H9 (cell line): Measurements from ENCODE around the gene ZNF318. TPM values are rescaled to one million over a fixed set of nuclear protein-coding genes. Genes with fewer than 3 reads are reported as not detected.

Experiments
- DNase-seq: peaks from one replicate; pipeline ENCODE4 v3.0.0-alpha.2; 2017
- H2AFZ ChIP-seq: one replicate; pipeline ENCODE4 v1.6.1; 2013; ENCODE audit warnings: mild to moderate bottlenecking, low read length, control low read depth, moderate library complexity
- H2AK5ac ChIP-seq: 2 replicates; pipeline ENCODE4 v1.6.1; 2013; ENCODE audit warnings: low read length, control low read depth, mixed read lengths; ENCODE audit not compliant: insufficient read length
- H2BK120ac ChIP-seq: one replicate; pipeline ENCODE4 v1.6.1; 2013; ENCODE audit warnings: low read depth, mild to moderate bottlenecking, low read length, control low read depth, inconsistent platforms; ENCODE audit not compliant: poor library complexity, severe bottlenecking
- H2BK12ac ChIP-seq: 2 replicates; pipeline ENCODE4 v1.6.1; 2013; ENCODE audit warnings: low read length, control low read depth, mixed read lengths, low read depth; ENCODE audit not compliant: insufficient read length
- H2BK15ac ChIP-seq: 2 replicates; pipeline ENCODE4 v1.6.1; 2013; ENCODE audit warnings: low read depth, low read length, control low read depth
- H2BK20ac ChIP-seq: one replicate; pipeline ENCODE4 v1.6.1; 2013; ENCODE audit warnings: low read depth, mild to moderate bottlenecking, low read length, control low read depth, inconsistent platforms; ENCODE audit not compliant: poor library complexity, severe bottlenecking
- H2BK5ac ChIP-seq: 2 replicates; pipeline ENCODE4 v1.6.1; 2013; ENCODE audit warnings: low read length, control low read depth, mixed read lengths; ENCODE audit not compliant: insufficient read length
- H3K14ac ChIP-seq: 2 replicates; pipeline ENCODE4 v1.6.1; 2013; ENCODE audit warnings: low read length, control low read depth; ENCODE audit not compliant: insufficient read depth
- H3K18ac ChIP-seq: 2 replicates; pipeline ENCODE4 v1.6.1; 2013; ENCODE audit warnings: low read depth, mild to moderate bottlenecking, mixed read lengths, low read length, control low read depth; ENCODE audit not compliant: insufficient read length
- H3K23ac ChIP-seq: 2 replicates; pipeline ENCODE4 v1.6.1; 2013; ENCODE audit warnings: low read length, control low read depth, mixed read lengths, low read depth; ENCODE audit not compliant: insufficient read length
- H3K23me2 ChIP-seq: 2 replicates; pipeline ENCODE4 v1.6.1; 2013; ENCODE audit warnings: low read depth, mild to moderate bottlenecking, mixed read lengths, low read length, control low read depth; ENCODE audit not compliant: insufficient read length, poor library complexity, severe bottlenecking
- H3K27ac ChIP-seq: 2 replicates; pipeline ENCODE4 v1.5.1; 2013; ENCODE audit warnings: low read length, control low read depth, mixed read lengths, low read depth; ENCODE audit not compliant: insufficient read length
- H3K27me3 ChIP-seq: 2 replicates; pipeline ENCODE4 v1.6.1; 2013; ENCODE audit warnings: low read length, control low read depth, inconsistent platforms; ENCODE audit not compliant: insufficient read depth
- H3K4ac ChIP-seq: 2 replicates; pipeline ENCODE4 v1.6.1; 2013; ENCODE audit warnings: low read depth, mild to moderate bottlenecking, control low read depth, inconsistent platforms, low read length, moderate library complexity
- H3K4me1 ChIP-seq: 2 replicates; pipeline ENCODE4 v1.6.1; 2013; ENCODE audit warnings: low read length, control low read depth, inconsistent platforms; ENCODE audit not compliant: insufficient read depth
- H3K4me2 ChIP-seq: 2 replicates; pipeline ENCODE4 v1.6.1; 2013; ENCODE audit warnings: low read length, control low read depth, mixed read lengths; ENCODE audit not compliant: insufficient read length, insufficient read depth
- H3K56ac ChIP-seq: 2 replicates; pipeline ENCODE4 v1.6.1; 2013; ENCODE audit warnings: low read depth, mild to moderate bottlenecking, mixed read lengths, low read length, control low read depth; ENCODE audit not compliant: insufficient read length
- H3K79me1 ChIP-seq: 2 replicates; pipeline ENCODE4 v1.6.1; 2013; ENCODE audit warnings: low read depth, mild to moderate bottlenecking, moderate library complexity, low read length, control low read depth, inconsistent platforms; ENCODE audit not compliant: insufficient read depth, poor library complexity, severe bottlenecking
- H3K79me2 ChIP-seq: 2 replicates; pipeline ENCODE4 v1.6.1; 2013; ENCODE audit warnings: low read length, control low read depth, inconsistent platforms; ENCODE audit not compliant: insufficient read depth
- H3K9ac ChIP-seq: 2 replicates; pipeline ENCODE4 v1.6.1; 2013; ENCODE audit warnings: low read length, control low read depth, mixed read lengths; ENCODE audit not compliant: insufficient read length; ENCODE audit errors: extremely low read depth
- H3K9me3 ChIP-seq: one replicate; pipeline ENCODE4 v1.6.1; 2013; ENCODE audit warnings: low read depth, low read length, inconsistent platforms; ENCODE audit not compliant: control insufficient read depth
- H3T11ph ChIP-seq: one replicate; pipeline ENCODE4 v1.6.1; 2013; ENCODE audit warnings: mild to moderate bottlenecking, low read length, control low read depth, inconsistent platforms
- H4K20me1 ChIP-seq: one replicate; pipeline ENCODE4 v1.6.1; 2013; ENCODE audit not compliant: control insufficient read depth, insufficient read length, insufficient read depth
- H4K5ac ChIP-seq: 2 replicates; pipeline ENCODE4 v1.6.1; 2013; ENCODE audit warnings: low read depth, mild to moderate bottlenecking, mixed read lengths, low read length, control low read depth; ENCODE audit not compliant: insufficient read length
- H4K8ac ChIP-seq: replicated peaks from 2 replicates; pipeline ENCODE4 v1.6.1; 2013; ENCODE audit warnings: low read length, control low read depth, mixed read lengths, low read depth; ENCODE audit not compliant: insufficient read length
- H4K91ac ChIP-seq: 2 replicates; pipeline ENCODE4 v1.6.1; 2013; ENCODE audit warnings: low read depth, mild to moderate bottlenecking, moderate library complexity, mixed read lengths, low read length, control low read depth; ENCODE audit not compliant: insufficient read length
- H3K27ac Mint-ChIP-seq, 3 experiments: 2 replicates in 2 of 3; 3 replicates in 1 of 3; pipeline ENCODE4 v1.8.0; 2020 to 2021; ENCODE audit warnings: mixed read lengths in 3 of 3, mild to moderate bottlenecking in 1 of 3, moderate library complexity in 1 of 3
- H3K27me3 Mint-ChIP-seq: 2 replicates; pipeline ENCODE4 v1.8.0; 2021; ENCODE audit warnings: low read depth, mild to moderate bottlenecking, moderate library complexity, mixed read lengths
- H3K36me3 Mint-ChIP-seq, 3 experiments: 2 replicates in 2 of 3; 3 replicates in 1 of 3; pipeline ENCODE4 v1.8.0; 2020 to 2021; ENCODE audit warnings: low read depth in 3 of 3, mixed read lengths in 3 of 3; ENCODE audit not compliant: insufficient read depth in 1 of 3
- H3K4me1 Mint-ChIP-seq, 2 experiments: 2 replicates each; pipeline ENCODE4 v1.8.0; 2020; ENCODE audit warnings: mixed read lengths in 2 of 2
- H3K4me3 Mint-ChIP-seq, 2 experiments: 2 replicates in 1 of 2; 3 replicates in 1 of 2; pipeline ENCODE4 v1.8.0; 2020 to 2021; ENCODE audit warnings: mild to moderate bottlenecking in 2 of 2, mixed read lengths in 2 of 2, moderate library complexity in 1 of 2
- H3K9me3 Mint-ChIP-seq, 2 experiments: 2 replicates in 1 of 2; 3 replicates in 1 of 2; pipeline ENCODE4 v1.8.0; 2020; ENCODE audit warnings: mild to moderate bottlenecking in 2 of 2, mixed read lengths in 2 of 2, moderate library complexity in 1 of 2
- WGBS: extraction: QIAGEN DNeasy Blood & Tissue Kit; methylation state at CpG from one replicate; pipeline ENCODE4 v1.1.7; 2013; ENCODE audit warnings: missing lambda C conversion rate, low lambda C conversion rate, mixed read lengths; ENCODE audit not compliant: insufficient read length; ENCODE audit errors: extremely low coverage; 5-methylcytosine and 5-hydroxymethylcytosine counted together
- total RNA-seq: library from RNA; stranded (reverse); gene quantifications from 2 replicates; pipeline ENCODE4 v1.2.1, GENCODE V29; 2021
- TF ChIP-seq, protein P1 (sequence below): fragments of 200-600 bp; sonication (generic); conservative IDR thresholded peaks from 3 replicates; pipeline ENCODE4 v1.8.0; 2021; ENCODE audit warnings: antibody characterized with exemption, mild to moderate bottlenecking

Gene ZNF318
- total RNA-seq, 1 experiment from 2014 or later: 16.3 TPM

GRCh38 chr6:43335469-43335868 is 34.0 kb downstream of the ZNF318 start:
- no peaks in the 10 kb centered on the region for H3K79me2 ChIP-seq
- no peak overlapping the region for H3K27ac Mint-ChIP-seq
- no peaks in the 10 kb centered on the region for H4K20me1 ChIP-seq
- no peaks in the 10 kb centered on the region; the same call in none of the 2 replicates for H3K27me3 Mint-ChIP-seq
- H2BK120ac ChIP-seq: no peak overlapping the region
- H3K79me1 ChIP-seq: no peaks in the 10 kb centered on the region
- H3K14ac ChIP-seq: no peak overlapping the region
- no peak overlapping the region for H2AFZ ChIP-seq
- no peak overlapping the region for H4K5ac ChIP-seq
- H2BK12ac ChIP-seq: no peak overlapping the region
- peaks cover 3 to 24% (median 17%) of the 10 kb centered on the region in 3 experiments; a peak in 5 of 7 replicates for H3K36me3 Mint-ChIP-seq
- H2BK20ac ChIP-seq: no peak overlapping the region
- H4K8ac ChIP-seq: no peak overlapping the region
- no peak overlapping the region for H3K18ac ChIP-seq
- no peak for DNase-seq
- TF ChIP-seq, protein P1, sequence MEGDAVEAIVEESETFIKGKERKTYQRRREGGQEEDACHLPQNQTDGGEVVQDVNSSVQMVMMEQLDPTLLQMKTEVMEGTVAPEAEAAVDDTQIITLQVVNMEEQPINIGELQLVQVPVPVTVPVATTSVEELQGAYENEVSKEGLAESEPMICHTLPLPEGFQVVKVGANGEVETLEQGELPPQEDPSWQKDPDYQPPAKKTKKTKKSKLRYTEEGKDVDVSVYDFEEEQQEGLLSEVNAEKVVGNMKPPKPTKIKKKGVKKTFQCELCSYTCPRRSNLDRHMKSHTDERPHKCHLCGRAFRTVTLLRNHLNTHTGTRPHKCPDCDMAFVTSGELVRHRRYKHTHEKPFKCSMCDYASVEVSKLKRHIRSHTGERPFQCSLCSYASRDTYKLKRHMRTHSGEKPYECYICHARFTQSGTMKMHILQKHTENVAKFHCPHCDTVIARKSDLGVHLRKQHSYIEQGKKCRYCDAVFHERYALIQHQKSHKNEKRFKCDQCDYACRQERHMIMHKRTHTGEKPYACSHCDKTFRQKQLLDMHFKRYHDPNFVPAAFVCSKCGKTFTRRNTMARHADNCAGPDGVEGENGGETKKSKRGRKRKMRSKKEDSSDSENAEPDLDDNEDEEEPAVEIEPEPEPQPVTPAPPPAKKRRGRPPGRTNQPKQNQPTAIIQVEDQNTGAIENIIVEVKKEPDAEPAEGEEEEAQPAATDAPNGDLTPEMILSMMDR: no peak
- H3K9me3 Mint-ChIP-seq: no peaks in the 10 kb centered on the region
- H3K4me1 ChIP-seq: no peaks in the 10 kb centered on the region
- H3K9ac ChIP-seq: no peak overlapping the region
- H3K23me2 ChIP-seq: no peaks in the 10 kb centered on the region
- peaks cover 0 to 7% of the 10 kb centered on the region in 2 experiments; a peak in 2 of 4 replicates for H3K4me1 Mint-ChIP-seq
- no peak overlapping the region for H3K4me2 ChIP-seq
- H3K4me3 Mint-ChIP-seq: no peak overlapping the region
- no peak overlapping the region for H2AK5ac ChIP-seq
- no peaks in the 10 kb centered on the region for H3K27me3 ChIP-seq
- no peak overlapping the region for H4K91ac ChIP-seq
- H3T11ph ChIP-seq: no peak overlapping the region
- no peak overlapping the region for H3K27ac ChIP-seq
- WGBS: no CpG with 5 or more reads among the region's 3 CpGs
- no peaks in the 10 kb centered on the region for H3K9me3 ChIP-seq
- H3K23ac ChIP-seq: no peak overlapping the region
- no peak overlapping the region for H2BK5ac ChIP-seq
- H2BK15ac ChIP-seq: no peak overlapping the region
- H3K56ac ChIP-seq: no peak overlapping the region
- H3K4ac ChIP-seq: no peak overlapping the region
